ENCODE measurements around the gene DPH2.

DPH2 gene

GRCh38 chr1:43978264-43978550 is 8.4 kb downstream of the DPH2 start:
- H3K27ac ChIP-seq, result no peak overlapping the region
- no peaks in the 10 kb centered on the region for H3K27me3 ChIP-seq (replicated peaks)
- peak overlapping the region; percentile 72 for H3K4me3 ChIP-seq (ENCODE audit: low read depth, low read length)
- DNase-seq, result no peak
- peaks cover 21% of the 10 kb centered on the region for H3K36me3 ChIP-seq (replicated peaks)
- in situ Hi-C loops (cut with HindIII; ENCODE audit: low pct_ligation_motif_present, low sequenced_read_pairs), result no loop called here
- no peak for TF ChIP-seq CTCF (IDR thresholded peaks at IDR 0.05; ENCODE audit: low read depth, low read length, missing control alignments)

GRCh38 chr1:43978551-43979260 is 8.9 kb downstream of the DPH2 start, which contains the start of gene B4GALT2:
Gene B4GALT2, plus strand, starts transcription at chr1:43979210. Its CDS starts 1,951 bp downstream, at chr1:43981161.
- H3K36me3 ChIP-seq (replicated peaks), result peaks cover 21% of the 10 kb centered on the region
- H3K27ac ChIP-seq, result peak within 1 kb of the TSS; percentile 32
- H3K4me3 ChIP-seq (ENCODE audit: low read depth, low read length), result peak within 1 kb of the TSS; percentile 72
- no peak for DNase-seq
- in situ Hi-C loops (cut with HindIII; ENCODE audit: low pct_ligation_motif_present, low sequenced_read_pairs), result no loop called here
- TF ChIP-seq CTCF (IDR thresholded peaks at IDR 0.05; ENCODE audit: low read depth, low read length, missing control alignments), result no peak
- H3K27me3 ChIP-seq (replicated peaks), result no peaks in the 10 kb centered on the region

GRCh38 chr1:43979261-43979527 is 9.4 kb downstream of the DPH2 start:
- Histone ChIP-seq H3K27me3 (replicated peaks) (no peaks in the 10 kb centered on the region), H3K27ac (peak overlapping the region; percentile 32), H3K36me3 (replicated peaks) (peaks cover 21% of the 10 kb centered on the region), H3K4me3 (ENCODE audit: low read depth, low read length) (peak overlapping the region; percentile 72)
- in situ Hi-C loops (cut with HindIII; ENCODE audit: low pct_ligation_motif_present, low sequenced_read_pairs), result no loop called here
- no peak for DNase-seq
- no peak for TF ChIP-seq CTCF (IDR thresholded peaks at IDR 0.05; ENCODE audit: low read depth, low read length, missing control alignments)

- Histone ChIP-seq H3K36me3 (replicated peaks) (peaks cover 25% of the 10 kb centered on the region), H3K4me3 (ENCODE audit: low read depth, low read length) (peak overlapping the region; percentile 67), H3K27me3 (replicated peaks) (no peaks in the 10 kb centered on the region), H3K27ac (peak overlapping the region; percentile 32)
- peak; percentile 35 for DNase-seq
- TF ChIP-seq CTCF (IDR thresholded peaks at IDR 0.05; ENCODE audit: low read depth, low read length, missing control alignments), result no peak
- in situ Hi-C loops (cut with HindIII; ENCODE audit: low pct_ligation_motif_present, low sequenced_read_pairs), result no loop called here
Measured at GRCh38 chr1:43979528-43980254, 9.9 kb downstream of the DPH2 start.

- Histone ChIP-seq H3K36me3 (replicated peaks) (peaks cover 31% of the 10 kb centered on the region), H3K4me3 (ENCODE audit: low read depth, low read length) (peak overlapping the region; percentile 67), H3K27ac (no peak overlapping the region), H3K27me3 (replicated peaks) (no peaks in the 10 kb centered on the region)
- in situ Hi-C loops (cut with HindIII; ENCODE audit: low pct_ligation_motif_present, low sequenced_read_pairs), result no loop called here
- TF ChIP-seq CTCF (IDR thresholded peaks at IDR 0.05; ENCODE audit: low read depth, low read length, missing control alignments), result no peak
- no peak for DNase-seq
Measured at GRCh38 chr1:43980255-43981134, 10.7 kb downstream of the DPH2 start.
